Activated naive CD4-positive, alpha-beta T cell (primary cell): Measurements from ENCODE around the gene TTC7B.
"Not testable (repeated sequence)": the region's sequence is repeated elsewhere in the genome, so short reads cannot be mapped to it uniquely, and the experiment has no call there.

ENCODE experiments used
- DNase-seq, 4 experiments: peaks; one replicate each; lab custom pipeline; 2025; lab: John Stamatoyannopoulos, UW

TTC7B gene

GRCh38 chr14:90830931-90831701 lies 14.9 kb upstream of the TTC7B start:
- no peak for DNase-seq

DNA sequence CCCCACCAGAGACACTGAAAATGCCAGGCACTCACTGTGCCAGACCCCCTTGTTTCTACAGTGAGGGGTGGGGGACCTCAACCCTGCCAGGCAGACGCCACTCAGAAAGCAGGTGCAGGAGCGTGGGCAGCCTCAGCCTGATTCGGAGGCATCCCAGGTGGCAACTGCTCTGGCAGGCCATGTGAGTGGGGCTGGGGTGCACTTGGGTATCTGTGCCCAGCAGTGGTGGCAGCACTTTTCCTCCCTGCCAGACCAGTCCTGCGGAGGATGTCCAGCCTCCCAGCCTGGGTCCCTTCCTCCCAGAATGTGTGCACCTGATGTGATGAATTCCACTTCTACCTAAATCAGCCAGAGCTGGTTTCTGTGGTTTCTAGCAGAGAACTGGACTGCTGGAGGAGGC lies 13.4 kb upstream of the TTC7B start:
- DNase-seq: no peak

DNA sequence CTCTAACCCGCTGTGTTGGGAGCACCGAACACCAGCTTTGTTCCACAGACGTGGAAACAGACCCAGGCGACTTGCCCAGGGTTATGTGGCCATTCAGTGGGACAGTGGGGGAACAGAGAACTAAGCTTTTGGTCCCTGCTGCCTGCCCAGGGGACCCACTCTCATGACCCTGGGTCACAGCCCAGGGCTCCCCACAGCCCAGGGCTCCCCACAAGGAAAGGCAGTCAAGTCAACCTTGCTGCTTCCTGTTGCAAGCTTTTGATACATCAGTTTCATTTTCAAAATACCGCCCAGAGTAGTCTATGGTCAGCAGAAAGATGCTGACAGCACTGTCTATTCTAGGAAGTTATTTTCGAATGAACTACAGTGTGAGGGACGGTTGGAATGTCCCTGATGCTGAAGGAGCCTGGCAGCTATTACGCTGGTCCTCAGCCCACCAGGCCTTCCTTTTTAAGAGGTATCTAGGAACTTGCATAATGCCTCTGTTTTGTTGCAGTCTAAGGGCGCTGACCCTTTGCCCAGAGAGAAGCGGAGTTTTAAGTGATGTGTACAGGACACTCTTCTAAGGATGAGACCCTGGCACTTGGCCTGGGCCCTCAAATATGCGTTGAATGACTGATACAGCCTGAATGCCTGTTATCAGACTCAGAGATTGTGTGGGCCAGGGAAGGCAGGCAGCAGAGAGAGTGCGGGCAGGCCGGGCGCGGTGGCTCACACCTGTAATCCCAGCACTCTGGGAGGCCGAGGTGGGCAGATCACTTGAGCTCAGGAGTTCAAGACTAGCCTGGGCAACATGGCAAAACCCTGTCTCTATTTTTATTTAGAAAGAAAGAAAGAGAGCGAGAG lies 12.6 kb upstream of the TTC7B start:
- DNase-seq: peak in 1 of 4 experiments; percentile 4

DNA sequence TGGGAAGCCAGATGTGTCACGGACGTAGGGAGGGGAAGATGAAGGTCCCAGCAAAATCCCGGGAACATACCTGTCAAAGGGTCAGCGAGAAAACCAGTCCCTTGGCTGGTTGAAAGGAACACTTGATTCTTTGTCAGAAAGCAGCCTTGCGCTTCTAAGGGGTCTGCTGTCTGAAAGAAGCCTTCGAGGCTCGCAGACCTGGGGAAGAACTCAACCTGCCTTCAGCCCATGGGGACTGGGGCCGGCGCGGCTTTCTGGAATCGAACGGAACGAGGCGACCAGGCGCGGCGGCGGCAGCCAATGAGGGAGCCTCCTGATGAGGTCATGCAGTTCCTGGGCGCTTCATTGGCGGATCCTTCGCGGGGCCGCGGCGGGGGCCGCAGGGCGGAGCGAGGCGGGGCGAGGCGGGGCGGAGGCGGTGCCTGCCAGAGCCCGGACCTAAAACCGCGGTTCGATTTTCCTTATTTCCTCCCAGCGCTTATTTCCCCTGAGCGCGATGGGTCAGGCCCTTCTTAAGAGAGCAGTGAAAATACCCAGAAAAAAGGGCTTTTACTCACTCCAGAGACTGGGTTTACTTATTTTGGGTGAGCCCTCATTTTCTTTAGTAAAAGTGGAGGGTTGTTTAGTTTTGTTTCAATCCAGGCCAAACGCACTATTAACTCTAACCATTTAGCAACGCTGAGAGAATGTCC lies 11.8 kb upstream of the TTC7B start:
- DNase-seq: peak; percentile 75 to 86 (median 76)

DNA sequence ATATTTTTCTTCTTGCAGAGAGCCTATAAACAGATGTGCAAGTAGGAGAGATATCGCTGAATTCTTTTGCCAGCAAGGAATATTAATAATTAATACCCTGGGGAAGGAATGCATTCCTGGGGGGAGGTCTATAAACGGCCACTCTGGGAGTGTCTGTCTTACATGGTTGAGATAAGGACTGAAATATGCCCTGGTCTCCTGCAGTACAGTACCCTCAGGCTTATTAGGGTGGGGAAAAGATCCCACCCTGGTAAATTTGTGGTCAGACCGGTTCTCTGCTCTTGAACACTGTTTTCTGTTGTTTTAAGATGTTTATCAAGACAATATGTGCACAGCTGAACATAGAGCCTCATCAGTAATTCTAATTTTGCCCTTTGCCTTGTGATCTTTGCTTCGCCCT lies 7.3 kb upstream of the TTC7B start:
- DNase-seq: not testable (repeated sequence)

DNA sequence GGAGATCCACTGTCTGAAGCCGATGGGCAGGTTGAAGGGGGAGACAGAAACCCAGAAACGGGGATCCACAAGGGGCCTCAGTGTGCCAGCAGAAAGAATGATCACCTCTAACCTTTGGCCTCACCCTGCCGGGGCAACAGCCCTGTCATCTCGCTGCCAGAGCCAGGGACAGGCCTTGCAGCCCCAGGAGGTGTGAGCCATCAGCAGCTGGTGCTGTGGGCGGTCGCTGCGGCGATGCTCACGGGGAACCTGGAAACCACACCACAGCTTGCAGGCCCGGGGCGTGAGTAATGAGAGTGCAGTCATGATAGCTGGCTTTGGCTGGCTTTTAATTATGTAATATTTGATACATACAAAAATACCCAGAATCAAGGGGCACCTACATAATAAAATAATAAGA lies 4.7 kb upstream of the TTC7B start:
- peak; percentile 7 to 31 (median 18) for DNase-seq

DNA sequence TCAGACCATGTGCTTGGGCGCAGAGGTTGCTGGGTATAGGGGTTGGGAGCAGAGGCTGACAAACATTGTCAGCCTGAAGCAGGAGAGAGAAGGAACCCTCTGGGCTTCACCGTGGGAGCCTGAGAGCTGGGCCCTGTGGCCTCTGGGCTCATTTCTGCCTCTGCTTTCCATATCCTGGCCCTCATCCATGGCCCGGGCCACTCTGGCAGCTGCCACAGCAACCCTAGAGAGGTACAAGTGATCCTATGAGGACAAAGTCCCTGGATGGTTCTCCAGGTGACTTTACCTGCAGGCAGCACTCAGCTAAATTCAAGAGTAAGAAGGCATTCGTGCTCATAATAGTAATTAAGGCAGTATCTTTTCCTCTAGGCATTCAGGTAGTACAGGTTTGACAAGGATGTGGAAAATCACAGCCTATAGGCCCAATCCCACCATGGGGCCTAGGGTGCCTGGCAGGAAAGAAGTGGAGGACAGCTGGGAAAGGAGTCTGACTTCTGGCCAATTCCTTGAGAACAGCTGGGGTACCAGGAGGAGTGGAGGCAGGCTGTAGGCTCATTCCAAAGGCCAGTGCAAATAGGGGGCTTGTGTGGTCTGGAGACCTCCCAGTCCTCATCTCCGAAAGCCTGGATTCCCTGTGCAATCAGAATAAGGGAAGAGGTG lies 3.6 kb upstream of the TTC7B start:
- no peak for DNase-seq

- no peak for DNase-seq
These were observed 2.5 kb upstream of the TTC7B start for GRCh38 chr14:90818715-90819114.

DNA sequence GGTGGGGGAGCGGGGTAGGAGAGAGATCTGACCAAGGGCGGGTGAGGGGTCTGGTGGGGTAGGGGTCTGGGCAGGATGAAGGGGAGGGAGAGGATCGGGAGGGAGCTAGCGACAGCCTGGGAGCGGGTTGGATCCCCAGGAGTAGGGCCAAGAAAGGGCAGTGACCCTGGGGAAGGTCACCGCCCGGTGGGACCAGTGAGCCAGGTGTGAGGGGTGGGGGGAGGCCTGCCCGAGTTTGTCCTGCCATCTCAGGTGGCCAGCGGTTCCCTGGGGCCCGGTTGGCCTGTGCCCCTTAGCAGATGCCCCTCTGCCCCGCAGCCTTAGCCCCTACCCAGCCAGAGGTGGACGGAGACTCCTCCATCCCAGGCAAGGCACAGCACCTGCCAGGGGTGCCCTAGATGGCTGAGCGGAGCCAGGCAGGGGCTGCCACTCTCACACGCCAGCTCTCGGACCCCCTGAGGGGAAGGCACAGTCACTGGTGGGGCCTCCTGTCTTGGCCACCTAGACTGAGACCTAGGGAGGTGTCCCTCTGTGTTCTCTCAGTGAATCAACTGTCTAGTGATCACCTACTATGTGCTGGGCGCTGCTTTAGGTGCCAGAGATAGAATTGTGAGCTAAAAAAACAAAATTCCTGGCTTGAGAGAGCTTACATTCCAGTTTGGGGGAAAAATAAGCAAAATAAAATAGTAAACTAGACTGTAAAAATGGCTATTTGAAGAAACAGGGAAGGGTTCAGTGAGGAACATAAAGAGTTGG lies 629 bp upstream of the TTC7B start:
- no peak for DNase-seq

DNA sequence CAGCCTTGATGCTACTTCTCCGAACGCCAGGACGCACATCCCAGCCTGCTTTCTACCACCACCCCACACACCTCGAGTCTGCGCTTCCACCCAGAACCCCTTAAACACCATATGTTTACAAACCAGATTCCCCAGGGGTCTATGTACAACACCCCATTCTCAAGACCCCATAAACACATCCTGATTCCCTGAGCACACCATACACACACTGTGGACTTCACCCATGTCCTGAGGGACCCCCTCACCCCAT lies 733 bp downstream of the TTC7B start:
- no peak for DNase-seq

GRCh38 chr14:90814806-90815571 lies 1.2 kb downstream of the TTC7B start:
- no peak for DNase-seq

DNA sequence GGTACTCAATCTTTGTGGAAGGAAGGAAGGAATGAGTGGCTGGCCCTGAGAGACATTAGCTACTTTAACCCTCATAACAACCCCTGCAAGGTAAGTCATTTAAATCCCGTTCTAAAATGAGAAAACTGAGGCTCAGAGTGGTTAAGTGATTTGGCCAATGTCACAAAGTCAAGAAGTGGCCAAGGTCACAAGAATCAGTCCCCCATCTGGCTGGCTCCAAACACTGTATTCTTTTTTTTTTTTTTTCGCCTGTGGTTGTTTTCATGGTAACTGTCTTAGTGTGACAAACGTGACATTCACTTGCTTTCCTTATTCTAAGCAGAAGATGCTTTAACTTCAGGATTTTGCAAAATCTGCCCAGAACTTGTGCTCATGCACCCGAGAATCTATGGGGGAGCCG lies 2.8 kb downstream of the TTC7B start:
- no peak for DNase-seq

DNA sequence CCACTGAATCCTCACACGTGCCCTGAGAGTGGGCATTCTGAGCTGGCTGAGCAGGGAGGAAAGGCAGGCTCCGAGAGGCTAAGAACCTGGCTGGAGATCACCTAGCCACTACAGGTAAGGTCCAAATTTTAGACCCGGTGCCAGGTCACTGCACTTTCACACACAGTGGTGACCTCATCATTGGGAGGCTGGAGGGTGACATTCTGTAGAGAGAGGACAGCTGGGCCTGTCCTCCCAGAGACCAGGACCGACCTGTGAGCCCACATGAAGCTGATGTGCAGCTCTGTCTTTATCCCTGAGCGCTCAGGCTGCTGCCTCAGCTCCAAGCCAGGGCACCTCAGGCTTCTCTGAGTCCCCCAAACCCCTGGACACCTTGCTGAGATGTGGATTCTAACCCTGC lies 4.1 kb downstream of the TTC7B start:
- no peak for DNase-seq

- DNase-seq: no peak
These were observed 4.6 kb downstream of the TTC7B start for GRCh38 chr14:90811641-90812040.

- DNase-seq: no peak
These were observed 5.4 kb downstream of the TTC7B start for GRCh38 chr14:90810806-90811205.

DNA sequence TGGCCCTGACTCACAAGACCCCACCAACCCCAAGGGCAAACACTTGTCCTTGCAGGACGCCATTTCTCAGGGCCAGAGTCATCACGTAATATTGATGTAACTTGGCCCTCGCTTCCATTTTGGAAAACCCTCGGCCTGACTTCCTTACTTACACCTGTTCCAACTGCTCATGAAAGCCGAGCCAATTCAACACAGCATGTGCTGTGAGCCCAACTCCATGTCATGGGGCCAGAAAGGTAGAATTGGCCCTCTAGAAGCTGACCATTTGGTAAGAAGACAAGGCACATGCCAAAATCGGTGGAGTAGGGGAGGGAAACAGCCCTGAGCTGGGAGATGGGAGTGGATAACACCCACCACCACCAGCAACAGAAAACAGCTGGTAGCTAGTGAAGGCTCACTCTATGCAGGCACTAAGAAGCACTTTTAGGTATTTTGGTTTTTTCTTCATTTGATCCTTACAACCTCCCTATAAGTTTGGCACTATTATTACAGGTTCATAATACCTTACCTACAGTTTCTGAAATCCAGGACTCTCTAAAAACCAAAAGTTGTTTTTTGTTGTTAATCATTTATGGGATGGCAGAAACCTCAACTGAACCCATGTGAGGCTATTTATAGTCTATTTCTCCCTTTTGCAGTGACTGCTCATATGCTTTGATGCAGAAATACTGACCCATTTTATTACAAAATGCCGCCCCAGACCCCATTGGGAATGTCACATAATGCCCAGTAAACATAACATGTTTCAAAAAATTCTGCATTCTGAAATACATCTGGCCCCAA lies 6.5 kb downstream of the TTC7B start:
- DNase-seq: no peak

GRCh38 chr14:90808759-90809529 lies 7.3 kb downstream of the TTC7B start:
- no peak for DNase-seq

DNA sequence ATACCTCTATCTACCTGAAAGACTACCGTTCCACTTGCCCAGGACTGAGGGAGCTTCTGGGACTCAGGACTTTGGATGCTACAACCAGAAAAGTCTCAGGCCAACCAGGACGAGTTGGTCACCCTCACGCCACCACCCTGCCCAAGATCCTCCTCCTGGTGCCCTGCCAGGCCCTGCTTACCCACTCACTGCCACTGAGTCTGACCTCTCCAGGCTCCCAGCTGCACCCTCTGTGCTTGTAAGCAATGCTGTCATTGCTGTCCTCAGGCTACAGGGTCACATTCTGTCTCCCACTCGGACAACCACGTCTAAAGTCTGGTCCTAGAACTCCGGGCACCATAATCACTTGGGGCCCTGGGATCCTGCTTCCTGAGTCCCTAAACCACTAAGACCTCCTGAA lies 9.2 kb downstream of the TTC7B start:
- no peak for DNase-seq
